ENCODE data around the gene TCEA2. TPM values are rescaled to one million over a fixed set of nuclear protein-coding genes. Genes with fewer than 3 reads are reported as not detected.

The TCEA2 gene
- total RNA-seq, 1 donor from 2014 or later = 73.1 TPM

DNA sequence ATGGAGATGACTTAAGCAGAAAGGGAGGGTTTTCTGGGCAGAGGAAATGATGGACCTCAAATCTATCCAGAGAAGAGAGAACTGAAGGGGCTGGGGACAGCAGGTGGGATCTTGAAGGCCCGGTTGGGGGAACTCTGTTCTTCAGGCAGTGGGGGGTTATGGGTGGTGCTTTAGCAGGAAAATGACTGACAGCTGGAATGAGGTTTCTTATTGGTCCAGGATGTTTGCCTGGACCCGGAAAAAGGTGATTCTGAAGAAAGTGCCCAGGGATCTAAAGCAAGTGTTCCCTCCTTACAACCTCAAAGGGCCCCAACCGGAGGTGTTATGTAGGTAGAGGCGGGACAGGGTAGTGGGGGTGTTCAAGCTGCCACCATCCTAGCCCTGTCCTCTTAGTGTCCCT, 32.5 kb downstream of the TCEA2 start:
- Mint-ChIP-seq H3K27me3 (ENCODE audit: unreplicated experiment) (peaks cover 2% of the 10 kb centered on the region), H3K27ac (ENCODE audit: unreplicated experiment) (no peak overlapping the region), H3K4me3 (ENCODE audit: unreplicated experiment) (no peak overlapping the region), H3K9me3 (ENCODE audit: unreplicated experiment) (no peaks in the 10 kb centered on the region), H3K36me3 (ENCODE audit: unreplicated experiment) (no peaks in the 10 kb centered on the region), H3K4me1 (ENCODE audit: unreplicated experiment) (no peaks in the 10 kb centered on the region)
- no peak for DNase-seq (ENCODE audit: extremely low spot score, unreplicated experiment)
- TF ChIP-seq, protein P1, sequence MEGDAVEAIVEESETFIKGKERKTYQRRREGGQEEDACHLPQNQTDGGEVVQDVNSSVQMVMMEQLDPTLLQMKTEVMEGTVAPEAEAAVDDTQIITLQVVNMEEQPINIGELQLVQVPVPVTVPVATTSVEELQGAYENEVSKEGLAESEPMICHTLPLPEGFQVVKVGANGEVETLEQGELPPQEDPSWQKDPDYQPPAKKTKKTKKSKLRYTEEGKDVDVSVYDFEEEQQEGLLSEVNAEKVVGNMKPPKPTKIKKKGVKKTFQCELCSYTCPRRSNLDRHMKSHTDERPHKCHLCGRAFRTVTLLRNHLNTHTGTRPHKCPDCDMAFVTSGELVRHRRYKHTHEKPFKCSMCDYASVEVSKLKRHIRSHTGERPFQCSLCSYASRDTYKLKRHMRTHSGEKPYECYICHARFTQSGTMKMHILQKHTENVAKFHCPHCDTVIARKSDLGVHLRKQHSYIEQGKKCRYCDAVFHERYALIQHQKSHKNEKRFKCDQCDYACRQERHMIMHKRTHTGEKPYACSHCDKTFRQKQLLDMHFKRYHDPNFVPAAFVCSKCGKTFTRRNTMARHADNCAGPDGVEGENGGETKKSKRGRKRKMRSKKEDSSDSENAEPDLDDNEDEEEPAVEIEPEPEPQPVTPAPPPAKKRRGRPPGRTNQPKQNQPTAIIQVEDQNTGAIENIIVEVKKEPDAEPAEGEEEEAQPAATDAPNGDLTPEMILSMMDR (IDR thresholded peaks at IDR 0.05) = no peak

DNA sequence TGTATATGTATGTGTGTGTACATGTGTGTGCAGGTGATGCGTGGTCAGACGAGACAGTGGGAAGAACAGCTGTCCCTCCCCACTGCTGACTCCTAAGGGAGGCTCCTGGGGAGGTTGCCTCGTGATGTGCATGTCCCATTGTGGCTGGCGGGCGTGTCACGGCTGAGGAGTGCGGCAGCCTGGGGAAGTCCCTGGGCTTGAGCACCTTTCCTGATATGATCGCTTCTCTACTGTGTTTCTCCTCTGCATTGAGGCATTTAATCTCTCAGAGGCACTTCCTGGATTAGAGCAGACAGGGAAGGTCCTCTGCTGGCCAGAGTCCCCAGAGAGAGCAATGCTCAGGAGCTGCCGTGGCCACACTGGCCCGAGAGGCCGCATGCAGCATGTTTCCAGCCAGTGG, 32.9 kb downstream of the TCEA2 start:
- Mint-ChIP-seq H3K9me3 (ENCODE audit: unreplicated experiment) (no peaks in the 10 kb centered on the region), H3K27me3 (ENCODE audit: unreplicated experiment) (peaks cover 7% of the 10 kb centered on the region), H3K4me1 (ENCODE audit: unreplicated experiment) (no peaks in the 10 kb centered on the region), H3K27ac (ENCODE audit: unreplicated experiment) (no peak overlapping the region), H3K36me3 (ENCODE audit: unreplicated experiment) (no peaks in the 10 kb centered on the region), H3K4me3 (ENCODE audit: unreplicated experiment) (no peak overlapping the region)
- no peak for DNase-seq (ENCODE audit: extremely low spot score, unreplicated experiment)
- TF ChIP-seq, protein P1 (IDR thresholded peaks at IDR 0.05) = no peak

DNA sequence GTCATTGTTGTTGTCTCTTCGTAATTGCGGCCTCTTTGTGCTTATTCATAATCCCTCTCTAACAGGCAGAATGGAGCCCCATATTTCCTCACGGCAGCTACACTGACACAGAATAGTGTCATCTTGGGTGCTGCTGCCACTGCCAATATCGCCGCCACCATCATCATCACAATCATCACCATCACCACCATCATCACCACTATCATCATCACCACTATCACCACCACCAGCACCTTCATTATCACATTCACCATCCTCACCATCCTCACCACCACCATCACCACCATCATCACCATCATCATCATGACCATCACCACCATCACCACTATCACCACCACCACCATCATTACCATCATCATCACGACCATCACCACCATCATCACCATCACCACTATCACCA, 33.5 kb downstream of the TCEA2 start:
- Mint-ChIP-seq H3K9me3 (ENCODE audit: unreplicated experiment) (no peaks in the 10 kb centered on the region), H3K4me1 (ENCODE audit: unreplicated experiment) (peaks cover 2% of the 10 kb centered on the region), H3K27ac (ENCODE audit: unreplicated experiment) (no peak overlapping the region), H3K27me3 (ENCODE audit: unreplicated experiment) (peaks cover 13% of the 10 kb centered on the region), H3K36me3 (ENCODE audit: unreplicated experiment) (no peaks in the 10 kb centered on the region), H3K4me3 (ENCODE audit: unreplicated experiment) (no peak overlapping the region)
- TF ChIP-seq, protein P1 (IDR thresholded peaks at IDR 0.05) = no peak
- no peak for DNase-seq (ENCODE audit: extremely low spot score, unreplicated experiment)

DNA sequence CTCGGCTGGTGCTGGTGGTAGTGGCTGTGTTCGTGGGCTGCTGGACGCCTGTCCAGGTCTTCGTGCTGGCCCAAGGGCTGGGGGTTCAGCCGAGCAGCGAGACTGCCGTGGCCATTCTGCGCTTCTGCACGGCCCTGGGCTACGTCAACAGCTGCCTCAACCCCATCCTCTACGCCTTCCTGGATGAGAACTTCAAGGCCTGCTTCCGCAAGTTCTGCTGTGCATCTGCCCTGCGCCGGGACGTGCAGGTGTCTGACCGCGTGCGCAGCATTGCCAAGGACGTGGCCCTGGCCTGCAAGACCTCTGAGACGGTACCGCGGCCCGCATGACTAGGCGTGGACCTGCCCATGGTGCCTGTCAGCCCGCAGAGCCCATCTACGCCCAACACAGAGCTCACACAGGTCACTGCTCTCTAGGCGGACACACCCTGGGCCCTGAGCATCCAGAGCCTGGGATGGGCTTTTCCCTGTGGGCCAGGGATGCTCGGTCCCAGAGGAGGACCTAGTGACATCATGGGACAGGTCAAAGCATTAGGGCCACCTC, 35.5 kb downstream of the TCEA2 start:
- peaks cover 23% of the 10 kb centered on the region for H3K27me3 Mint-ChIP-seq (ENCODE audit: unreplicated experiment)
- TF ChIP-seq, protein P1 (IDR thresholded peaks at IDR 0.05) = no peak
- H3K9me3 Mint-ChIP-seq (ENCODE audit: unreplicated experiment) = no peaks in the 10 kb centered on the region
- peaks cover 4% of the 10 kb centered on the region for H3K4me1 Mint-ChIP-seq (ENCODE audit: unreplicated experiment)
- no peak overlapping the region for H3K4me3 Mint-ChIP-seq (ENCODE audit: unreplicated experiment)
- no peak for DNase-seq (ENCODE audit: extremely low spot score, unreplicated experiment)
- H3K27ac Mint-ChIP-seq (ENCODE audit: unreplicated experiment) = no peak overlapping the region
- H3K36me3 Mint-ChIP-seq (ENCODE audit: unreplicated experiment) = no peaks in the 10 kb centered on the region

DNA sequence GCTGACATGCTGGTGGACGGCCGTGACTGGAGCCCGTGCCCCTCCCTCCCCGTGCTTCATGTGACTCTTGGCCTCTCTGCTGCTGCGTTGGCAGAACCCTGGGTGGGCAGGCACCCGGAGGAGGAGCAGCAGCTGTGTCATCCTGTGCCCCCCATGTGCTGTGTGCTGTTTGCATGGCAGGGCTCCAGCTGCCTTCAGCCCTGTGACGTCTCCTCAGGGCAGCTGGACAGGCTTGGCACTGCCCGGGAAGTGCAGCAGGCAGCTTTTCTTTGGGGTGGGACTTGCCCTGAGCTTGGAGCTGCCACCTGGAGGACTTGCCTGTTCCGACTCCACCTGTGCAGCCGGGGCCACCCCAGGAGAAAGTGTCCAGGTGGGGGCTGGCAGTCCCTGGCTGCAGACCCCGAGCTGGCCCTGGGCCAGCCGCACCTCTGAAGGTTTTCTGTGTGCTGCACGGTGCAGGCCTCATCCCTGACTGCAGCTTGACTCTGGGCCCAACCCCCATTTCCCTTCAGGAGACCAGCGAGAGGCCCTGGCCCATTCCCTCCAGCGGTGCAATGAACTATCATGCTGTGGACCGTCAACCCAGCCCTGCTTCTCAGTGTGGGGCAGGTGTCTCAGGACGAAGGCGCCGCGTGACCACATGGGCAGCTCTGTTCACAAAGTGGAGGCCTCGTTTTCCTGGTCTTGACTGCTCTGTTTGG, 36.2 kb downstream of the TCEA2 start:
- Mint-ChIP-seq H3K4me3 (ENCODE audit: unreplicated experiment) (no peak overlapping the region), H3K9me3 (ENCODE audit: unreplicated experiment) (no peaks in the 10 kb centered on the region), H3K36me3 (ENCODE audit: unreplicated experiment) (no peaks in the 10 kb centered on the region), H3K27me3 (ENCODE audit: unreplicated experiment) (peaks cover 29% of the 10 kb centered on the region), H3K27ac (ENCODE audit: unreplicated experiment) (no peak overlapping the region), H3K4me1 (ENCODE audit: unreplicated experiment) (peaks cover 4% of the 10 kb centered on the region)
- DNase-seq (ENCODE audit: extremely low spot score, unreplicated experiment) = no peak
- TF ChIP-seq, protein P1 (IDR thresholded peaks at IDR 0.05) = no peak
